ENCODE measurements around the gene A2M. TPM values are rescaled to one million over a fixed set of nuclear protein-coding genes. Genes with fewer than 3 reads are reported as not detected.
A peak's percentile ranks its signal among the peaks of the same experiment; 100 is the strongest.

Gene A2M
- total RNA-seq (2021) (1.9 to 3.4 TPM (median 3.3 TPM) in 3 replicates), Bru-seq, nascent RNA (percentile 1 among the genes with signal in this experiment)
- long read RNA-seq, experiment 1: 0 reads
- long read RNA-seq, experiment 2: 0 reads
- long read RNA-seq, experiment 3: 0 reads

DNA sequence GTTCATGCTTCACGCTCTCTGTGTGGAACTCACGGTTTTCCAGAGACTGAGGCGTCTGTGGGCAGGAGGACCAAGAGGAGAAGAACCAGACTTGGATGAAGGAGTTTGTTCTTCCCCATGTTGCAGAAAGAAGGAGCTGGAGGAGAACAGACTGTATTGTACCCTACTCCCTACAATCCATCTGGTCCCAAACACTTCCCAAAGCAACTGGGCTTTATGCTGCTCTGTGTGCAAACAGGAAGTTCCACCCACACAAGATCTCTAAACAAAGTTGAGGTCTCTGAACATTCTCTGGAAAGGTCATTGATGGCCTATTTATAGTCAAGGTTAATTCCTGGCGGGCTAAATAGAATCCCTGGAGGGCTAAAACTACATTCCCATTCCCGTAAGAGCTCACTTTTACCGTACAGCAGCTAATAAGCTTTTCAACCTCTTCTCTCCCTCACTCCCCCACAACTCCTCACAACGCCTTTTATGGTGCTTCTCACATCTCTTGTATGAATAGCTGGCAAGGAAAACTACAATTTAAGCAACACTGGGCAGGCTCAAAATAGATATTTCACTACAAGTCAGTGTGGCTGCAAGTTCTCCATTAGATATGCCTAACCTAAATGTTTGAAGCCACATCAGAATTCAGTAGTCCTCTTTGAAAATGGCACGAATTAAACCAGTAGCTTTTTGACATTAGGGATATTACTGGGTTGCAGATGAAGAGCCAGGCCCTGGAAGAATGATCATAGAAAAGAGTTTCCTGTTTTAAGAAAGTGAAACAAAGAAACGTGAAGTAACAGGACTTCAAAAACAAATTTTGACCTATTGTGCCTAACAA is at the start of gene A2M:
A2M (minus strand) TSS at position 189 of the 829 bp plus-strand sequence; CDS start at position 119, 70 bp downstream.
- Mint-ChIP-seq H3K4me1 (peaks cover 17% of the 10 kb centered on the region), H3K9me3 (no peaks in the 10 kb centered on the region), H3K36me3 (no peaks in the 10 kb centered on the region), H3K27ac (no peak within 1 kb of the TSS; the same call in 1 of the 2 replicates), H3K27me3 (ENCODE audit: low read depth) (no peaks in the 10 kb centered on the region; the same call in 1 of the 2 replicates), H3K4me3 (no peak within 1 kb of the TSS)
- DNase-seq (ENCODE audit: low spot score) (no peak), ATAC-seq (peak; percentile 47)
- ChIA-PET CTCF (no interaction called here), POLR2A (no interaction called here)
- peak; percentile 59 for TF ChIP-seq GABPB1 (CRISPR knock-in tag; IDR thresholded peaks at IDR 0.05)
- TF ChIP-seq, protein P1, sequence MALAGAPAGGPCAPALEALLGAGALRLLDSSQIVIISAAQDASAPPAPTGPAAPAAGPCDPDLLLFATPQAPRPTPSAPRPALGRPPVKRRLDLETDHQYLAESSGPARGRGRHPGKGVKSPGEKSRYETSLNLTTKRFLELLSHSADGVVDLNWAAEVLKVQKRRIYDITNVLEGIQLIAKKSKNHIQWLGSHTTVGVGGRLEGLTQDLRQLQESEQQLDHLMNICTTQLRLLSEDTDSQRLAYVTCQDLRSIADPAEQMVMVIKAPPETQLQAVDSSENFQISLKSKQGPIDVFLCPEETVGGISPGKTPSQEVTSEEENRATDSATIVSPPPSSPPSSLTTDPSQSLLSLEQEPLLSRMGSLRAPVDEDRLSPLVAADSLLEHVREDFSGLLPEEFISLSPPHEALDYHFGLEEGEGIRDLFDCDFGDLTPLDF (CRISPR knock-in tag; IDR thresholded peaks at IDR 0.05): no peak

DNA sequence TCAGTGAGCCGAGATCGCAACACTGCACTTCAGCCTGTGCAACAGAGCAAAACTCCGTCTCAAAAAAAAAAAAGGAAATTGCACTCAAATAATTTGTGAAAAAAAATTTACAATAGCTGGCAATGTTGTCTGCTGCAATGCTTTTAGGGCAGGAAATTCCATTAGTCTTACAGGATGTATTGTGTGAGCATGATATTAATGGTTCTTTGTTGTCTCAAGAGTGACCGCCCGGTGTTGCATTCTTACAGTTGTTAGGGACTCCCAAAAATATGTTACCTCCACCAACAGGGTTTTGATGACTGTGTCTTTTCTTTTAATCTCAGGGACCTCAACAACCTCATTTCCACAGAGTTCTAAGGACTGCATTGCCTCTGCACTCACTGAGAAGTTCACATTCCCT is 47.7 kb upstream of the A2M start:
- DNase-seq (ENCODE audit: low spot score) (no peak), ATAC-seq (no peak)
- CTCF ChIA-PET: no interaction called here
- POLR2A ChIA-PET: no interaction called here
- H3K4me3 Mint-ChIP-seq: no peak overlapping the region
- peaks cover 9% of the 10 kb centered on the region for H3K9me3 Mint-ChIP-seq
- H3K27ac Mint-ChIP-seq: no peak overlapping the region
- H3K36me3 Mint-ChIP-seq: no peaks in the 10 kb centered on the region; the same call in 1 of the 2 replicates
- H3K27me3 Mint-ChIP-seq (ENCODE audit: low read depth): no peaks in the 10 kb centered on the region
- H3K4me1 Mint-ChIP-seq: peaks cover 30% of the 10 kb centered on the region
- TF ChIP-seq, protein P2, sequence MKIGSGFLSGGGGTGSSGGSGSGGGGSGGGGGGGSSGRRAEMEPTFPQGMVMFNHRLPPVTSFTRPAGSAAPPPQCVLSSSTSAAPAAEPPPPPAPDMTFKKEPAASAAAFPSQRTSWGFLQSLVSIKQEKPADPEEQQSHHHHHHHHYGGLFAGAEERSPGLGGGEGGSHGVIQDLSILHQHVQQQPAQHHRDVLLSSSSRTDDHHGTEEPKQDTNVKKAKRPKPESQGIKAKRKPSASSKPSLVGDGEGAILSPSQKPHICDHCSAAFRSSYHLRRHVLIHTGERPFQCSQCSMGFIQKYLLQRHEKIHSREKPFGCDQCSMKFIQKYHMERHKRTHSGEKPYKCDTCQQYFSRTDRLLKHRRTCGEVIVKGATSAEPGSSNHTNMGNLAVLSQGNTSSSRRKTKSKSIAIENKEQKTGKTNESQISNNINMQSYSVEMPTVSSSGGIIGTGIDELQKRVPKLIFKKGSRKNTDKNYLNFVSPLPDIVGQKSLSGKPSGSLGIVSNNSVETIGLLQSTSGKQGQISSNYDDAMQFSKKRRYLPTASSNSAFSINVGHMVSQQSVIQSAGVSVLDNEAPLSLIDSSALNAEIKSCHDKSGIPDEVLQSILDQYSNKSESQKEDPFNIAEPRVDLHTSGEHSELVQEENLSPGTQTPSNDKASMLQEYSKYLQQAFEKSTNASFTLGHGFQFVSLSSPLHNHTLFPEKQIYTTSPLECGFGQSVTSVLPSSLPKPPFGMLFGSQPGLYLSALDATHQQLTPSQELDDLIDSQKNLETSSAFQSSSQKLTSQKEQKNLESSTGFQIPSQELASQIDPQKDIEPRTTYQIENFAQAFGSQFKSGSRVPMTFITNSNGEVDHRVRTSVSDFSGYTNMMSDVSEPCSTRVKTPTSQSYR (CRISPR knock-in tag; IDR thresholded peaks at IDR 0.05): no peak
- TF ChIP-seq ZBTB21 (CRISPR knock-in tag; IDR thresholded peaks at IDR 0.05; ENCODE audit: borderline replicate concordance) (no peak), NFYB (CRISPR knock-in tag; conservative IDR thresholded peaks at IDR 0.05; ENCODE audit: low read depth) (no peak), ELF4 (CRISPR knock-in tag; IDR thresholded peaks at IDR 0.05; ENCODE audit: low read depth) (no peak), ZNF396 (CRISPR knock-in tag; IDR thresholded peaks at IDR 0.05; ENCODE audit: borderline replicate concordance) (no peak), JUN (CRISPR knock-in tag; IDR thresholded peaks at IDR 0.05) (no peak), CREB1 (CRISPR knock-in tag; IDR thresholded peaks at IDR 0.05) (no peak), RORB (CRISPR knock-in tag; IDR thresholded peaks at IDR 0.05) (no peak)

DNA sequence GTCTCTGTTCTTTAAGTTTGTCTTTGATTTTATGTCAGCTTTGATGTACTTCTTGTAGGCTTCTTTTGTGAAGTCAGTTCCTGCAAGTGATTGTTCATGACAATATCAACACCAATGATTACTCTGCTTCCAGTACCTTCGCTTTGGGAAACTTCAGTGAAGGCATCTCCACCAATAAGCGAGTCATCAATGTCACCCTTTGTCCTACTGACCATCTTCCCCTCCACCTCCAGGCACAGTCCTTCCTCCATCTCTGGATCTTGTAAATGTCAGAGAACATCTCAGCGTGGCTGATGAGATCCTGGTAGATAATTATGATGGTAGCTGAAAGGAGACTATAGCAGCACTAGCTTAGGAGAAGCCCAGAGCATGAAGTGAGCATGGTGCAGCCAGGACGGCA is 40.4 kb upstream of the A2M start:
- Mint-ChIP-seq H3K4me1 (no peaks in the 10 kb centered on the region), H3K27me3 (ENCODE audit: low read depth) (no peaks in the 10 kb centered on the region), H3K4me3 (no peak overlapping the region), H3K9me3 (peaks cover 6% of the 10 kb centered on the region), H3K27ac (no peak overlapping the region), H3K36me3 (no peaks in the 10 kb centered on the region; the same call in 1 of the 2 replicates)
- ChIA-PET CTCF (no interaction called here), POLR2A (no interaction called here)
- DNase-seq (ENCODE audit: low spot score) (no peak), ATAC-seq (no peak)
- TF ChIP-seq ZNF263 (CRISPR knock-in tag; IDR thresholded peaks at IDR 0.05; ENCODE audit: low read depth) (no peak), SP1 (CRISPR knock-in tag; conservative IDR thresholded peaks at IDR 0.05) (no peak), RORB (CRISPR knock-in tag; IDR thresholded peaks at IDR 0.05) (no peak), ZNF396 (CRISPR knock-in tag; IDR thresholded peaks at IDR 0.05; ENCODE audit: borderline replicate concordance) (no peak), ATF1 (CRISPR knock-in tag; IDR thresholded peaks at IDR 0.05) (no peak), NR3C1 (CRISPR knock-in tag; conservative IDR thresholded peaks at IDR 0.05; ENCODE audit: low read depth) (no peak), FOXK1 (CRISPR knock-in tag; IDR thresholded peaks at IDR 0.05) (no peak), ZBTB21 (CRISPR knock-in tag; IDR thresholded peaks at IDR 0.05; ENCODE audit: borderline replicate concordance) (no peak), ELF4 (CRISPR knock-in tag; IDR thresholded peaks at IDR 0.05; ENCODE audit: low read depth) (no peak), TEAD4 (CRISPR knock-in tag; IDR thresholded peaks at IDR 0.05) (no peak)
- TF ChIP-seq, protein P1 (CRISPR knock-in tag; IDR thresholded peaks at IDR 0.05): no peak
- TF ChIP-seq, protein P3, sequence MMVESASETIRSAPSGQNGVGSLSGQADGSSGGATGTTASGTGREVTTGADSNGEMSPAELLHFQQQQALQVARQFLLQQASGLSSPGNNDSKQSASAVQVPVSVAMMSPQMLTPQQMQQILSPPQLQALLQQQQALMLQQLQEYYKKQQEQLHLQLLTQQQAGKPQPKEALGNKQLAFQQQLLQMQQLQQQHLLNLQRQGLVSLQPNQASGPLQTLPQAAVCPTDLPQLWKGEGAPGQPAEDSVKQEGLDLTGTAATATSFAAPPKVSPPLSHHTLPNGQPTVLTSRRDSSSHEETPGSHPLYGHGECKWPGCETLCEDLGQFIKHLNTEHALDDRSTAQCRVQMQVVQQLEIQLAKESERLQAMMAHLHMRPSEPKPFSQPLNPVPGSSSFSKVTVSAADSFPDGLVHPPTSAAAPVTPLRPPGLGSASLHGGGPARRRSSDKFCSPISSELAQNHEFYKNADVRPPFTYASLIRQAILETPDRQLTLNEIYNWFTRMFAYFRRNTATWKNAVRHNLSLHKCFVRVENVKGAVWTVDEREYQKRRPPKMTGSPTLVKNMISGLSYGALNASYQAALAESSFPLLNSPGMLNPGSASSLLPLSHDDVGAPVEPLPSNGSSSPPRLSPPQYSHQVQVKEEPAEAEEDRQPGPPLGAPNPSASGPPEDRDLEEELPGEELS (CRISPR knock-in tag; IDR thresholded peaks at IDR 0.05): no peak
- TF ChIP-seq, protein P4, sequence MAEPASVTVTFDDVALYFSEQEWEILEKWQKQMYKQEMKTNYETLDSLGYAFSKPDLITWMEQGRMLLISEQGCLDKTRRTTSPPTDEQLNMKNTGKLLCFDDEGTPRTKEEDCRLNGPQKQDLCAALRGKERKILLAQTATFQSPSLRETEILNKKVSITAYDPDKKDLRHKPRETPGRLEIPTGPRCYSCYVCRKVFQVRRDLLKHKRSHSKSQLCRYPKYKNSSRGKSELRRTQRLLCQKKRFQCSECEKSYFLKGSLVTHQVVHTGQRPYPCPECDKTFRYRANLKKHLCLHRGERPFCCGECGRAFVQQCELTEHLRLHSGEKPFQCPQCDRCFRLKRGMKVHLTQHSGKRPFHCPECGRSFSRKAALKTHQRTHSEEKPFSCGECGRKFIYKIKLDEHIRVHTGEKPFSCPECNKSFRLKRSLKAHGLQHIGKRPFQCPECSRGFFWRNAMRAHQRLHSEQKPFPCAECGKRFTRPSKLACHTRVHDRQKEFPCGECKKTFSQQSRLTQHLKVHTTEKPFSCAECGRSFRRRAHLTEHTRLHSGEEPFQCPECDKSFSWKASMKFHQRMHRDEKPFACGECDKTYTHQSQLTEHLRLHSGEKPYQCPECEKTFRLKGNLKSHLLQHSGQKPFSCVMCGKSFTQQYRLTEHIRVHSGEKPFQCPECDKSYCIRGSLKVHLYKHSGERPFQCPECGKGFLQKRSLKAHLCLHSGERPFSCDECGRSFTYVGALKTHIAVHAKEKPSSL (CRISPR knock-in tag; conservative IDR thresholded peaks at IDR 0.05): no peak
- TF ChIP-seq, protein P5, sequence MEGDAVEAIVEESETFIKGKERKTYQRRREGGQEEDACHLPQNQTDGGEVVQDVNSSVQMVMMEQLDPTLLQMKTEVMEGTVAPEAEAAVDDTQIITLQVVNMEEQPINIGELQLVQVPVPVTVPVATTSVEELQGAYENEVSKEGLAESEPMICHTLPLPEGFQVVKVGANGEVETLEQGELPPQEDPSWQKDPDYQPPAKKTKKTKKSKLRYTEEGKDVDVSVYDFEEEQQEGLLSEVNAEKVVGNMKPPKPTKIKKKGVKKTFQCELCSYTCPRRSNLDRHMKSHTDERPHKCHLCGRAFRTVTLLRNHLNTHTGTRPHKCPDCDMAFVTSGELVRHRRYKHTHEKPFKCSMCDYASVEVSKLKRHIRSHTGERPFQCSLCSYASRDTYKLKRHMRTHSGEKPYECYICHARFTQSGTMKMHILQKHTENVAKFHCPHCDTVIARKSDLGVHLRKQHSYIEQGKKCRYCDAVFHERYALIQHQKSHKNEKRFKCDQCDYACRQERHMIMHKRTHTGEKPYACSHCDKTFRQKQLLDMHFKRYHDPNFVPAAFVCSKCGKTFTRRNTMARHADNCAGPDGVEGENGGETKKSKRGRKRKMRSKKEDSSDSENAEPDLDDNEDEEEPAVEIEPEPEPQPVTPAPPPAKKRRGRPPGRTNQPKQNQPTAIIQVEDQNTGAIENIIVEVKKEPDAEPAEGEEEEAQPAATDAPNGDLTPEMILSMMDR (IDR thresholded peaks at IDR 0.05): no peak

Data from WTC11 (cell line).